NT2/D1 (cell line): ENCODE data around the gene THOP1.

Experiments
- SUZ12 ChIP-seq: IDR thresholded peaks from 2 replicates; pipeline ENCODE4 v1.6.1; 2011; ENCODE audit not compliant: insufficient read length, insufficient read depth; ENCODE audit errors: extremely low read depth
- YY1 ChIP-seq: IDR thresholded peaks from 2 replicates; pipeline ENCODE4 v1.6.1; 2011; ENCODE audit not compliant: insufficient read length, insufficient read depth
- ZNF274 ChIP-seq: IDR thresholded peaks from 2 replicates; pipeline ENCODE4 v1.6.1; 2011; ENCODE audit warnings: mild to moderate bottlenecking, low read depth, low read length

DNA sequence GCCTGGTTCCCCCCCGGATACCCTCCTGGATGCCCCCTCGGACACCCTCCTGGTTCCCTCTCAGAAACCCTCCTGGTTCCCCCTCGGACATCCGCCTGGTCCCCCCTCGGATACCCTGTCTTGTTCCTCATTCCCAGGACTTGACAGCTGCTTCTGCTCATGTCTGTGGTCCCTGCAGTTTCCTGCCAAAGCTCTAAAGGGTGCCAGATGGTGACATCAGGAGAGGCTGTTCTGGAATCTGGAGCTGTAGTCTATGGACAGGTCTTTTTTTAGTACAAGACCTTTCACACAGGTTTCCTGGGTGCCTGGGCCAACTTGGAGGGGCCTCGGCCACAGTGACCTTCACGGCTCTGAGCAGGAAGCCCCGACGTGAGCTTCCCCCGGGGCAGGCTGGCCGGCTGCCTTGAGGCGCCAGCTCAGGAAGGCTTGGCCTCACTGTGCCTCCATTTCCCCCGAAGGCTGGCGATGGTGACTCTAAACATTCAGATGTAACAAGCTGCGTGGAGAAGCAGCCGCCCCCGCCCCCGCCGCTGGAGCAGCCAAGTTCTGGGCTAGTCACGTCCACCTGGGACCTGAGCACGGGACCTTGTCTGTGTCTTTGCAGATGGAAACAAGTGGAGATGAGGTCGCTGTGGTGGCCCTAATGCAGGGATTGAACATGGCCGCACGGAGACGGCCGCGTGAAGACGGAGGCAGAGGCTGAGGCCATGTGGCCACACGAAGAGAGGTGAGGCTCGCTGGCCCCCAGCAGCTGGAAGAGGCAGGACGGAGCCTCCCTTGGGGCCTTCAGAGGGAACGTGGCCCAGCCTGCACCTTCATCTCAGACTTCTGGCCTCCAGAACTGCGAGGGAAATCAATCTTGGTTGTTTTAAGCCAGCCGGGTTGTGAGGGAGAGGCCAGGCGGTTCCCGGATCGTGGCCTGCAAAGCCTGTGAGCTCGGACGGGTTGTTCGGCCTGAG lies 15.0 kb upstream of the THOP1 start:
- no peak for TF ChIP-seq ZNF274
- TF ChIP-seq YY1 = no peak
- TF ChIP-seq SUZ12 = no peak
